GM12872 (cell line): Measurements from ENCODE around the gene ADAMTS14.

Source experiments
- TF ChIP-seq, protein P1 (sequence below): IDR thresholded peaks from 3 replicates; pipeline ENCODE4 v1.5.1; 2011; ENCODE audit warnings: low read depth, mild to moderate bottlenecking, low read length, moderate library complexity; ENCODE audit not compliant: insufficient read depth

The ADAMTS14 gene

DNA sequence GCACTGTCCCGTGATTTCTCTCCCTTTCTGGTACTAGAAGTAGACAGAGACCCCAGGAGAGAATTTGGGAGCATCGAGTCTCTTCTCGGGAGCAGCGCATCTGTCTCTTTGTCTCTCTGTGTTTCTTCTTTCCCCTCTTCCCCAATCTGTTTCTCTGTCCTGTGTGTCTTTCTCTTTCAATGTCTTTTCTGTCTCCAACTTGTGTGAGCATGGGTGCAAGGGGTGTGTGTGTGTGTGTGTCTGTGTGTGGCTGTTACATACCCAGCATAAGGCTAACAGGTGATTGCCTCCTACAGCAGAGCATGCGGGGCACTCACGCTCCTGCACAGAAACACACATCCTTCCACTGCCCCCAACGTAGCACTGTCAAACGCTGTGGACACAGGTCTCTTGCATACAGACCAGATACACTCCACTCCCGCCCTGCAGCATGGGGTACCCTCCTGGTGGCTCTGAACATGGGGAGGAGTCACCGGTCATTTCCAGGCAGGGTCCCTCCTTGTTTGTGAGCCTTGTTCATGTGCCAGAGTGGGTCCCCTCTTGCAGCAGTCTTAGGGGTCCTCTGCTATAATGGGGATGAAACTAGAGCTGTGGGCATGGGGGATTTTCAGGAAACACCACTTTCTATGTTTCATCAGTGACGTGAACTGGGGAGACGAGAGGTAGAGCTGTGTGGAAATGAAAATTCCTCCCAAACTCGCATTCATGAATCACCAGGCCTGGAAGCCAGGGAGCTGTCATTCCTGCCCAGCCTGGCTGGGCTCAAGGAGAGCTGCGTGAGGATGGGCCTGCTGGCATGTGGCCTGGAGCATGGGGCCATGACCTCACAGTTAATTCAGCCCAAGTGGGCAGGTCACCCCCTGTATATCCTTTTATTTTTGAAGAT, 980 bp downstream of the ADAMTS14 start:
- TF ChIP-seq, protein P1, sequence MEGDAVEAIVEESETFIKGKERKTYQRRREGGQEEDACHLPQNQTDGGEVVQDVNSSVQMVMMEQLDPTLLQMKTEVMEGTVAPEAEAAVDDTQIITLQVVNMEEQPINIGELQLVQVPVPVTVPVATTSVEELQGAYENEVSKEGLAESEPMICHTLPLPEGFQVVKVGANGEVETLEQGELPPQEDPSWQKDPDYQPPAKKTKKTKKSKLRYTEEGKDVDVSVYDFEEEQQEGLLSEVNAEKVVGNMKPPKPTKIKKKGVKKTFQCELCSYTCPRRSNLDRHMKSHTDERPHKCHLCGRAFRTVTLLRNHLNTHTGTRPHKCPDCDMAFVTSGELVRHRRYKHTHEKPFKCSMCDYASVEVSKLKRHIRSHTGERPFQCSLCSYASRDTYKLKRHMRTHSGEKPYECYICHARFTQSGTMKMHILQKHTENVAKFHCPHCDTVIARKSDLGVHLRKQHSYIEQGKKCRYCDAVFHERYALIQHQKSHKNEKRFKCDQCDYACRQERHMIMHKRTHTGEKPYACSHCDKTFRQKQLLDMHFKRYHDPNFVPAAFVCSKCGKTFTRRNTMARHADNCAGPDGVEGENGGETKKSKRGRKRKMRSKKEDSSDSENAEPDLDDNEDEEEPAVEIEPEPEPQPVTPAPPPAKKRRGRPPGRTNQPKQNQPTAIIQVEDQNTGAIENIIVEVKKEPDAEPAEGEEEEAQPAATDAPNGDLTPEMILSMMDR: no peak

DNA sequence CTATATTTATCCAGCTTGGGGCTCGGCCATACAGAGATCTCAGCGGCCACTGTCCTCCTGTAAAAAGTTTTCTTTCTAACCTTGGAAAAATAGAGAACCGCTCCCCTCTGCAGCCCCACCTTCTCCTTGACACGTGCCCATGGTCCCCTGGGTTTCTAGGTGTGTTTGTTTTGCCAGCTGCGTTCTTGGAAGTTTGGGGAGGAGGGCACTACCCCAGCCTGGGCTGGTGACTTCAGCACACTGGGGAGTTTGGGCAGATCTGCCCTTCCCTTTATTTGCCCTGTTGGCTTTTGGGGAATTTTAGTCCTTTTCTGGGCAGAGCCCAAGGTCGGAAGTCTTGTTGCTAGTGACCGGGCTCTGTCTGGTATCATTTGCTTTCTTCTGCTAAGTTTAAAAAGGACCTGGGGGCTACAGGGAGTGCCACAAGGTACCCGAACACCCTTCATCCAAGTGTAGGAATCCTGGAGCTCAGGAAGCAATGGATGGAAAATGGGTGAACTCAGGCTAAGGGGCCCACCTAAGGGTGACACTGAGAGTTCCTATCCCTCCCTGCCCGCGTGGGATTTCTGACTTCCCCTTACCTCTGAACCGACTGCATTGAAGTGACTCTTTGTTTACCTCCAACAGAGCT, 1.7 kb downstream of the ADAMTS14 start:
- TF ChIP-seq, protein P1: no peak

DNA sequence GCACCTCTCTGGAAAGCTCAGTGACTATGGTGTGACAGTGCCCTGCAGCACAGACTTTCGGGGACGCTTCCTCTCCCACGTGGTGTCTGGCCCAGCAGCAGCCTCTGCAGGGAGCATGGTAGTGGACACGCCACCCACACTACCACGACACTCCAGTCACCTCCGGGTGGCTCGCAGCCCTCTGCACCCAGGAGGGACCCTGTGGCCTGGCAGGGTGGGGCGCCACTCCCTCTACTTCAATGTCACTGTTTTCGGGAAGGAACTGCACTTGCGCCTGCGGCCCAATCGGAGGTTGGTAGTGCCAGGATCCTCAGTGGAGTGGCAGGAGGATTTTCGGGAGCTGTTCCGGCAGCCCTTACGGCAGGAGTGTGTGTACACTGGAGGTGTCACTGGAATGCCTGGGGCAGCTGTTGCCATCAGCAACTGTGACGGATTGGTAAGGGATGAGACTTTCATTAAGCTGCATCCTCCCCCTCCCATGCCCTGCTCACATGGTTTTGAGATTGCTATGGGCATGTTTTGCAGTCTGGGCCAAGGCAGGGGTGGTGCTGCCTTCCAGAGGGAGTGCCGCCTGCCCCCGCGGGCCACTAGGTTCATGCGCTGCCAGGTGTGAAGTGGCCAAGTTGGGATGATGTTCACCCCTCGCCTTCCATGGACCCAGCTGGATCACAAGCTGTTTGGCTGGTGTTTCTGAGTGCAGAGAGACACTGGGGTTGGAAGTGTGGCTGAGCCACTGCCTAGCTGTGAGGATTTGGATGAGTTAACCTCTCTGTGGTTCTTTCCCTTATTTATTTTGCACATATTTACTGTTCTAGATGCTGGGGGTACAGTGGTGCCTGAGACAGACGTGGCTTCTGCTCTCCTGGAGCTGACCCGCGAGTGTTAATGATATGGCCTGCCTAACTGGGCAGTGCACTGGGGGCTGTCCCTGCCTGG, 2.5 kb downstream of the ADAMTS14 start:
- TF ChIP-seq, protein P1: no peak

DNA sequence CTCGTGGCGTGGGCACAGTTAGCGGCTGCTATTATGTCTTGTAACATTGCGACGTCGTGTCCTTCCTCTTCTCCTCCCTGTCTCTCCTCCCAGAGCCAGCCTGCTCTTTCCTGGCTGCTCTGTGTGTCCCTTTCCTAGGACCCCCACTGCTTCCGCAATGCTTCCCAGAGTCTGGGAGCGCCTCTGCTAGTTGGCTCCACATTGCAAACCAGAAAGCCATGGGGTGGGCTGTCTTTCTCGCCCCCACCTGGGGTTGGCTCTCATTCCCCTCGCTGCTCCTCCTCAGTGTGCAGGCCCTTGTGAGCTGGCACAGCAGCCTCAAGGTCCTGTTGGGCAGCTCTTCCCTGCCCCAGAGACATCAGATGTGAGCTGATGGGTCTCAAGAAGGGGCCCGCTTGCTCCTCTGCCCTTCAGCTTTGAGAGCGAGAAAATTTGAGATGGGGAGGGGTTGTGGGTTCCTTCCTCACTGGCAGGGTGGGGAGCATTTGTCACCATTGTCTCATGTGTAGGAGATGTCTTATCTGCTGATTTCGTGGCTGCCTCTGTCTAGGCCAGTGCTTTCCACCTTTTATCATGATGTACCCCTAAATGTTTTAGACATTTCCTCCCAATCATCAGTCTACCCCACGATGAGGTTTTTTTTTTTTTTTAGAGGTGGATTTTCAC, 3.3 kb downstream of the ADAMTS14 start:
- TF ChIP-seq, protein P1: no peak

DNA sequence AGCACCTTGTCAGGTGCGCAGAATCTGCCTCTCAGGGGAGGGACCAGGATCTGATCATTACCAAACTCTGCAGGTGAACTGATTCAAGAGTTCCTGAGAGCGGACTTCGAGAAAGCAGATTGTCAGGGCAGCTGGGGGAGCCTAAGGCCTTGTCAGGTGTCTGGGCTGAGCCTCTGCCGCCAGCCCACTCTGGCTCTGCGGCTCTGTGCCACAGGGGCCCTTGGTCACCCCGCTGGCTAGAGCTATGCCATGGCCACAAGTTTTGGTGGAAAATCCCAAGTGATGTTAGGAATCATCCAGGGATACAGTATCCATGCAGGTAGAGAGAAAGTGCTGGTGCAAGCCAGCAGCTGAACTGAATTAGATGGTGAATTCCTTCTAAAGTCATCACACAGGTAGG, 4.2 kb downstream of the ADAMTS14 start:
- TF ChIP-seq, protein P1: no peak

DNA sequence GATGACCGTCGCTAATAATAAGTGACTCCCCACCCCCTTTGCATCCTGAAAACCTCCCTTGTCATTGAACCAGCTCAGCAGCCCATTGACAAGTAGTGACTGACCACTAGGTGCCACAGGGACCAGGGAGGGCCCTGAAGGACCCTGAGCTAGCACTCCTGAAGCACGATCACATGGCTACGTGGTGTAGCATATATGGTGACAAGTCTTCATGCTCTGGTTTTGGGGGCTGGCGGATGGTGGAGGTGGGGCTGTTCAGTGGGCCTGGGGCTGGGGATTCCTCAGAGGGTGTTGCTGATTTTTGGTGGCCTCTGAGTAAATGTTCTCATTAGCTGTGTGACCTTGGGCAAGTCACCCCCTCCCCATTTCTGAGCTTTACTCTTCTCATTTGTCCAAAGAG, 4.7 kb downstream of the ADAMTS14 start:
- TF ChIP-seq, protein P1: no peak
